B cell (primary cell): ENCODE measurements around the gene KCNK13. TPM values are rescaled to one million over a fixed set of nuclear protein-coding genes. Genes with fewer than 3 reads are reported as not detected.

ENCODE experiments used
- ATAC-seq: fragments of 200-7000 bp; cut with Tn5 transposase; one replicate; pipeline ENCODE4 v1.10.0; 2021; ENCODE audit warnings: low read depth, mild to moderate bottlenecking, moderate number of reproducible peaks, moderate library complexity
- CTCF ChIA-PET: fragments of 350-600 bp; sonication (Branson Sonifier 250); formaldehyde crosslinking; loops from one replicate; lab custom pipeline; 2021; ENCODE audit warnings: antibody characterized with exemption, inconsistent platforms; lab: Charles Lee
- POLR2A ChIA-PET: fragments of 350-600 bp; sonication (Branson Sonifier 250); formaldehyde crosslinking; loops from one replicate; lab custom pipeline; 2021; ENCODE audit warnings: antibody characterized with exemption; lab: Charles Lee
- DNase-seq: peaks from one replicate; pipeline ENCODE4 v3.0.0; 2013
- H2AFZ ChIP-seq: 2 replicates; pipeline ENCODE4 v1.6.1; 2012; ENCODE audit warnings: mild to moderate bottlenecking, low read depth, low read length; ENCODE audit not compliant: insufficient read depth, poor library complexity, severe bottlenecking
- H3K27ac ChIP-seq, 2 donors: 1 replicate in 1 of 2; 2 replicates in 1 of 2; pipeline ENCODE4 v1.5.1; 2012 to 2013; ENCODE audit warnings: low read length in 2 of 2, mild to moderate bottlenecking in 2 of 2, moderate library complexity in 1 of 2
- H3K27me3 ChIP-seq, 4 experiments: fragments of 200-600 bp in 1 of 4; sonication (generic) in 1 of 4; replicated peaks in 1 of 4; 1 replicate in 2 of 4; 2 replicates in 2 of 4; pipeline versions ENCODE4 v1.6.1 to v1.7.0; 2013 to 2016; ENCODE audit warnings: low read length in 3 of 4, mild to moderate bottlenecking in 2 of 4, mixed read lengths in 1 of 4, moderate library complexity in 1 of 4; ENCODE audit not compliant: insufficient read depth in 4 of 4, control insufficient read depth in 3 of 4; ENCODE audit errors: control extremely low read depth in 1 of 4
- H3K36me3 ChIP-seq, 2 experiments: replicated peaks in 1 of 2; 1 replicate in 1 of 2; 2 replicates in 1 of 2; pipeline versions ENCODE4 v1.6.1 to v1.7.1; 2013; ENCODE audit warnings: low read length in 1 of 2; ENCODE audit not compliant: insufficient read depth in 2 of 2, control insufficient read depth in 1 of 2; ENCODE audit errors: control extremely low read depth in 1 of 2, extremely low read depth in 1 of 2
- H3K4me1 ChIP-seq, 2 donors: fragments of 200-600 bp in 1 of 2; sonication (generic) in 1 of 2; 1 replicate in 1 of 2; 2 replicates in 1 of 2; pipeline versions ENCODE4 v1.5.1 to v1.6.1; 2013 to 2017; ENCODE audit warnings: low read length in 2 of 2; ENCODE audit not compliant: control insufficient read depth in 2 of 2, insufficient read depth in 2 of 2
- H3K4me2 ChIP-seq: replicated peaks from 2 replicates; pipeline ENCODE3; 2012; ENCODE audit warnings: mild to moderate bottlenecking, low read depth, low read length; ENCODE audit not compliant: poor library complexity, severe bottlenecking
- H3K4me3 ChIP-seq, 5 experiments: fragments of 200-600 bp in 1 of 5; sonication (generic) in 1 of 5; 1 replicate in 3 of 5; 2 replicates in 2 of 5; pipeline versions ENCODE4 v1.5.1 to v1.7.0; 2011 to 2016; ENCODE audit warnings: low read length in 4 of 5, mild to moderate bottlenecking in 4 of 5, low read depth in 2 of 5, control low read depth in 1 of 5, moderate library complexity in 1 of 5; ENCODE audit not compliant: insufficient read depth in 1 of 5; ENCODE audit errors: control extremely low read depth in 1 of 5, extremely low read depth in 1 of 5
- H3K79me2 ChIP-seq: fragments of 200-600 bp; sonication (generic); one replicate; pipeline ENCODE4 v1.6.0; 2016; ENCODE audit warnings: low read length; ENCODE audit not compliant: control insufficient read depth, insufficient read depth
- H3K9ac ChIP-seq: fragments of 200-600 bp; sonication (generic); 2 replicates; pipeline ENCODE4 v1.6.1; 2017; ENCODE audit warnings: mild to moderate bottlenecking, low read length, moderate library complexity
- H3K9me3 ChIP-seq, 3 donors: one replicate each; pipeline versions ENCODE4 v1.6.1 to v1.7.1; 2013; ENCODE audit warnings: low read length in 2 of 3; ENCODE audit not compliant: control insufficient read depth in 2 of 3, insufficient read depth in 1 of 3; ENCODE audit errors: control extremely low read depth in 1 of 3
- H4K20me1 ChIP-seq: 2 replicates; pipeline ENCODE4 v1.6.0; 2012; ENCODE audit warnings: mild to moderate bottlenecking, low read length; ENCODE audit not compliant: insufficient read depth, control insufficient read depth, poor library complexity, severe bottlenecking
- H3K27ac Mint-ChIP-seq: one replicate; pipeline ENCODE4 v1.8.0; 2021; ENCODE audit warnings: mixed read lengths
- H3K27me3 Mint-ChIP-seq: one replicate; pipeline ENCODE4 v1.8.0; 2021; ENCODE audit warnings: mixed read lengths
- H3K4me1 Mint-ChIP-seq: one replicate; pipeline ENCODE4 v1.8.0; 2021; ENCODE audit warnings: mixed read lengths
- H3K4me3 Mint-ChIP-seq: one replicate; pipeline ENCODE4 v1.8.0; 2021; ENCODE audit warnings: mixed read lengths
- H3K9me3 Mint-ChIP-seq: one replicate; pipeline ENCODE4 v1.8.0; 2022; ENCODE audit warnings: mixed read lengths; ENCODE audit not compliant: insufficient read depth
- CTCF ChIP-seq: fragments of 200-600 bp; IDR thresholded peaks from one replicate; pipeline ENCODE4 v1.8.0; 2022; ENCODE audit warnings: antibody characterized with exemption, mild to moderate bottlenecking
- EZH2 ChIP-seq: IDR thresholded peaks from 2 replicates; pipeline ENCODE4 v1.6.1; 2012; ENCODE audit warnings: borderline replicate concordance, low read depth, mild to moderate bottlenecking, moderate library complexity, low read length; ENCODE audit not compliant: insufficient read depth, poor library complexity, severe bottlenecking
- WGBS: methylation state at CpG from one replicate; pipeline ENCODE4 v1.1.5; 2013; ENCODE audit warnings: missing lambda C conversion rate; ENCODE audit not compliant: insufficient coverage; 5-methylcytosine and 5-hydroxymethylcytosine counted together
- intact Hi-C: fragments of 100-400 bp; cut with micrococcal nuclease; formaldehyde crosslinking; loops from one replicate; pipeline ENCODE4 v1.10.0; 2022
- polyA plus RNA-seq: library from polyadenylated mRNA; depleted of rRNA; stranded (reverse); fragments of >200 nt; gene quantifications from 2 replicates; pipeline ENCODE4 v1.2.3, GENCODE V29; 2012
- total RNA-seq, 2 donors: library from RNA; stranded (reverse); fragments of 120-200 nt in 1 of 2; gene quantifications; 1 replicate in 1 of 2; 2 replicates in 1 of 2; pipeline versions ENCODE4 v1.2.3 to v1.2.4, GENCODE V29; 2013 to 2022

KCNK13 gene
- total and polyA plus RNA-seq, 2 donors (not counting 1 experiment from before 2014, with no cell fraction given): 0.03 TPM; not detected in 1

- peaks cover 0 to 7% of the 10 kb centered on the region in 2 donors for H3K4me1 ChIP-seq
- no peak overlapping the region for H3K4me2 ChIP-seq
- no peaks in the 10 kb centered on the region for H4K20me1 ChIP-seq
- no peaks in the 10 kb centered on the region for H3K36me3 ChIP-seq
- Mint-ChIP-seq H3K4me3 (no peak overlapping the region), H3K27me3 (peaks cover 72% of the 10 kb centered on the region), H3K9me3 (no peaks in the 10 kb centered on the region), H3K4me1 (peaks cover 11% of the 10 kb centered on the region), H3K27ac (no peak overlapping the region)
- H3K27ac ChIP-seq: no peak overlapping the region
- no peak for DNase-seq
- ChIA-PET POLR2A (no interaction called here), CTCF (no interaction called here)
- intact Hi-C loops: no loop called here
- no peak overlapping the region for H3K9ac ChIP-seq
- no peak overlapping the region for H2AFZ ChIP-seq
- no peak for ATAC-seq
- no peak overlapping the region for H3K4me3 ChIP-seq
- H3K79me2 ChIP-seq: no peaks in the 10 kb centered on the region
- TF ChIP-seq EZH2 (no peak), CTCF (no peak)
- peaks cover 0 to 16% (median 10%) of the 10 kb centered on the region in 4 experiments for H3K27me3 ChIP-seq
- peaks cover 0 to 4% (median 3%) of the 10 kb centered on the region in 3 donors for H3K9me3 ChIP-seq
- WGBS: 100% methylated on average over 1 of the region's 1 CpG
These were observed 7.0 kb upstream of the KCNK13 start for GRCh38 chr14:90054803-90055202.

GRCh38 chr14:90056826-90057225, 5.0 kb upstream of the KCNK13 start:
- POLR2A ChIA-PET: no interaction called here
- intact Hi-C loops: no loop called here

More at GRCh38 chr14:90056826-90057225, 5.0 kb upstream of the KCNK13 start:
- no peaks in the 10 kb centered on the region for H3K36me3 ChIP-seq
- peaks cover 0 to 22% (median 16%) of the 10 kb centered on the region in 4 experiments for H3K27me3 ChIP-seq
- TF ChIP-seq EZH2: no peak
- TF ChIP-seq CTCF: no peak
- H3K27ac ChIP-seq: no peak overlapping the region
- Mint-ChIP-seq H3K27me3 (peaks cover 63% of the 10 kb centered on the region), H3K4me1 (peaks cover 19% of the 10 kb centered on the region), H3K9me3 (no peaks in the 10 kb centered on the region), H3K4me3 (no peak overlapping the region), H3K27ac (no peak overlapping the region)
- ATAC-seq (no peak), DNase-seq (no peak)
- WGBS: 76% methylated on average over 6 of the region's 8 CpGs
- H3K4me1 ChIP-seq: peaks cover 14 to 22% of the 10 kb centered on the region in 2 donors
- no peak overlapping the region for H3K9ac ChIP-seq
- H3K9me3 ChIP-seq: peaks cover 0 to 13% (median 4%) of the 10 kb centered on the region in 3 donors
- H4K20me1 ChIP-seq: no peaks in the 10 kb centered on the region
- H3K4me3 ChIP-seq: no peak overlapping the region
- no peak overlapping the region for H2AFZ ChIP-seq
- no peak overlapping the region for H3K4me2 ChIP-seq
- no peaks in the 10 kb centered on the region for H3K79me2 ChIP-seq
- CTCF ChIA-PET: no interaction called here
